ENCODE results near the gene FBP1.

- TF ChIP-seq POLR2A (IDR thresholded peaks at IDR 0.05; ENCODE audit: low read length) (no peak), GATA1 (IDR thresholded peaks at IDR 0.05; ENCODE audit: low read depth, low read length) (no peak)
Measured at GRCh38 chr9:94610181-94610606, 29.1 kb downstream of the FBP1 start.
